ENCODE results near the gene XYLT1. TPM values are rescaled to one million over a fixed set of nuclear protein-coding genes. Genes with fewer than 3 reads are reported as not detected.

The XYLT1 gene
- total RNA-seq, 6 experiments from 2014 or later: 0.48 to 2.0 (median 0.59) TPM

DNA sequence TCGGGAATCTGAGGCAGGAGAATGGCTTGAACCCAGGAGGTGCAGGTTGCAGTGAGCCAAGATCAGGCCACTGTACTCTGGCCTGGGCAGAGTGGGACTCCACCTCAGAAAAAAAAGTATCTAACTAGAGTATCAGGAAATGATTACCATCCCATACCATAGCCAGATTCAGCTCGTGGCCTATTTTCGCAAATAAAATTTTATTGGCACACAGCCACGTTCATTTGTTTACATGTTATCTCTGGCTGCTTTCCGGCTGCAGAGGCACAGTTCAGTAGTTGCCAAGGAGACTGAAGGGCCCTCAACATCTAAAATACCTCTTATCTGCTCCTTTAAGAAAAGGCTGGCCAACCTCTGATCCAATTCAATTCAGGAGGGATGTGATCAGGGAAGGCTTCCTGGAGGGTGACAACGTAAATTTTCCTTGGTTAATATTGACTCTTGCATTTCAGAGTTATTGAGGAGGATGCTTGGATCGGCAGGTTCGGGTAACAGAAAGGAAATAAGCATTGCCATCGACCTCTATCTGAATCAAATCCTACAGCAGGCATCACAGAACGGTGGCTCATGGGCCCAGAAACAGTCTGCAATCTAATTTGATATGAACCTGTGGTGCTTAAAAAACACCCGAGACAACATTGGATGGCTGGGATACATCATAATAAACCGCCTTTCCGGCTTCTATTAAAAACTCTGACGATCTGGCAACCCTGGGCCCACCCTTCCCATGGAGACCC, 73.8 kb downstream of the XYLT1 start:
- Histone ChIP-seq H3K4me1 (no peaks in the 10 kb centered on the region), H3K9me3 (no peaks in the 10 kb centered on the region), H3K36me3 (no peaks in the 10 kb centered on the region), H3K4me3 (no peak overlapping the region), H3K27ac (no peak overlapping the region), H3K27me3 (no peaks in the 10 kb centered on the region)
- 42% methylated on average over 14 of the region's 14 CpGs for WGBS (ENCODE audit: insufficient coverage, low coverage, low lambda C conversion rate, missing lambda C conversion rate)
- no peak for TF ChIP-seq POLR2A (IDR thresholded peaks at IDR 0.05)
- TF ChIP-seq, protein P1, sequence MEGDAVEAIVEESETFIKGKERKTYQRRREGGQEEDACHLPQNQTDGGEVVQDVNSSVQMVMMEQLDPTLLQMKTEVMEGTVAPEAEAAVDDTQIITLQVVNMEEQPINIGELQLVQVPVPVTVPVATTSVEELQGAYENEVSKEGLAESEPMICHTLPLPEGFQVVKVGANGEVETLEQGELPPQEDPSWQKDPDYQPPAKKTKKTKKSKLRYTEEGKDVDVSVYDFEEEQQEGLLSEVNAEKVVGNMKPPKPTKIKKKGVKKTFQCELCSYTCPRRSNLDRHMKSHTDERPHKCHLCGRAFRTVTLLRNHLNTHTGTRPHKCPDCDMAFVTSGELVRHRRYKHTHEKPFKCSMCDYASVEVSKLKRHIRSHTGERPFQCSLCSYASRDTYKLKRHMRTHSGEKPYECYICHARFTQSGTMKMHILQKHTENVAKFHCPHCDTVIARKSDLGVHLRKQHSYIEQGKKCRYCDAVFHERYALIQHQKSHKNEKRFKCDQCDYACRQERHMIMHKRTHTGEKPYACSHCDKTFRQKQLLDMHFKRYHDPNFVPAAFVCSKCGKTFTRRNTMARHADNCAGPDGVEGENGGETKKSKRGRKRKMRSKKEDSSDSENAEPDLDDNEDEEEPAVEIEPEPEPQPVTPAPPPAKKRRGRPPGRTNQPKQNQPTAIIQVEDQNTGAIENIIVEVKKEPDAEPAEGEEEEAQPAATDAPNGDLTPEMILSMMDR (IDR thresholded peaks at IDR 0.05): no peak
- ATAC-seq (peak; percentile 69 to 79 (median 78)), DNase-seq (no peak)
- intact Hi-C loops (cut with DNase I): no loop called here

DNA sequence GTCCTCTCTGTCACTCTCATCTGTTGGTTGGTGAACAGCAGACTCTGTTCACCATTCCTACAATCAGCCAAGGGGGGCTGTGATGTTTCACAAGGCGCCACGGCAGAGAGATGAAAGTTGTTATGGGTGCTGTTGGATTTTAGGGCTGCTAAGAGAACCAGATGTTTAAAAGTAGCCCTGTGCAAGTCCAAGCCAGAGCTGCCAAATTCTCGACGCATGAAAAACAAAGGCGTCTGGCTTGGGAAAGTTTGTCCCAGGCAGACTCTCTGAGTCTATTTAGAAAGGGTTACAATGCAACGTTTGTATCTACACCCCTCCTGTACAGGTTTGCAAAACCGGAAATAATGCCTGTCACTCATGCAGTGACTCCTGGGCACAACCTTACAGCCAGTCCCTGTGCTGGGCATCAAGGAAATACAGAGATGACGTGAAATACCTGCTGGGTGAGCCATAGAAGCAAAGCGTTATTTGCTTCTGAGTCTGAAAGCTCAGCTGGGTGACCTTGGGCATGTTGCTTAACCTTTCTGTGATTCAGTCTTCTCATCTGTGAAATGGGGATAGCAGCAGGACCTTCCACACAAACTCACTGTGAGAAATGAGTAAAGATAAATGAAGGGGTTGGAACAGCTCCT, 74.8 kb downstream of the XYLT1 start:
- Histone ChIP-seq H3K36me3 (no peaks in the 10 kb centered on the region), H3K9me3 (no peaks in the 10 kb centered on the region), H3K27me3 (no peaks in the 10 kb centered on the region), H3K27ac (no peak overlapping the region), H3K4me1 (no peaks in the 10 kb centered on the region), H3K4me3 (no peak overlapping the region)
- TF ChIP-seq, protein P1 (IDR thresholded peaks at IDR 0.05): no peak
- ATAC-seq (no peak), DNase-seq (no peak)
- intact Hi-C loops (cut with DNase I): no loop called here
- WGBS (ENCODE audit: insufficient coverage, low coverage, low lambda C conversion rate, missing lambda C conversion rate): 33% methylated on average over 6 of the region's 9 CpGs

DNA sequence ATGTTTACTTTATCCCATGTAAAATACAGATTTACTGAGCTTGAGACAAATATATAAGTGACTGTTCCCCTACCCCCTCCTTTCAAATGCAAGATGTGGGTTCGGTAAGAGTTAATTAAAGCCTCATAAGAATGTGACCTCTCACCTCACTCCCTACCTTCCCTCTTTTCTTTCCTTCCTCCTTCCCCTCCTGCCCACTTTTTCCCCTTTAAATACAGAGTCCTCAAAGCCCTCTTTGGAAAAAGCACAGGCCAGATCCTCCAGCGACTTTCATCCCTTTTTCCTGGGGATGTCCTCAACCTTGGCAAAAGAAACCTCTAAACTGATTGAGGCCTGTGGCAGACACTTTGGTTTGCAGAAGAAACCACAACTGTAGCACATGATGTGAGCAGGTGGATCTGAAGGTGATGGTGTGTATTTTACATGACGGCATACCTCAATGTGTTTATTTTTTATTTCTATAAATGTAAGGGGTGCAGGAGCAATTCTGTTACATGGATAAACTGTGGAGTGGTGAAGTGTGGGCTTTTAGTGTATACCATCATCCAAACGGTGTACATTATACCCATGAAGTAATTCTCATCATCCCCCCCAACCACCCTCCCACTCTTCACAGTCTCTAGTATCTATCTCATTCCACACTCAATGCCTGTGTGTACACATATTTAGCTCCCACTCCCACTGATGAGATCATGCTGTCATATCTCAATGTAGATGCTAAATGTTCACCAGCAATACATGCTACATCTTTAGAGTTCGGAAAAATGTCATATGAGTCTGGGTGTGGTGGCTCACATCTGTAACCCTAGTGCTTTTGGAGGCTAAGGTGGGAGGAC, 77.7 kb downstream of the XYLT1 start:
- no peak for TF ChIP-seq POLR2A (IDR thresholded peaks at IDR 0.05)
- TF ChIP-seq, protein P1 (IDR thresholded peaks at IDR 0.05): no peak
- H3K36me3 ChIP-seq: no peaks in the 10 kb centered on the region
- H3K27me3 ChIP-seq: no peaks in the 10 kb centered on the region
- intact Hi-C loops (cut with DNase I): no loop called here
- no peaks in the 10 kb centered on the region for H3K9me3 ChIP-seq
- WGBS (ENCODE audit: insufficient coverage, low coverage, low lambda C conversion rate, missing lambda C conversion rate): 51% methylated on average over 5 of the region's 5 CpGs
- DNase-seq (no peak), ATAC-seq (no peak)
- no peak overlapping the region for H3K4me3 ChIP-seq
- H3K27ac ChIP-seq: no peak overlapping the region
- H3K4me1 ChIP-seq: no peaks in the 10 kb centered on the region

DNA sequence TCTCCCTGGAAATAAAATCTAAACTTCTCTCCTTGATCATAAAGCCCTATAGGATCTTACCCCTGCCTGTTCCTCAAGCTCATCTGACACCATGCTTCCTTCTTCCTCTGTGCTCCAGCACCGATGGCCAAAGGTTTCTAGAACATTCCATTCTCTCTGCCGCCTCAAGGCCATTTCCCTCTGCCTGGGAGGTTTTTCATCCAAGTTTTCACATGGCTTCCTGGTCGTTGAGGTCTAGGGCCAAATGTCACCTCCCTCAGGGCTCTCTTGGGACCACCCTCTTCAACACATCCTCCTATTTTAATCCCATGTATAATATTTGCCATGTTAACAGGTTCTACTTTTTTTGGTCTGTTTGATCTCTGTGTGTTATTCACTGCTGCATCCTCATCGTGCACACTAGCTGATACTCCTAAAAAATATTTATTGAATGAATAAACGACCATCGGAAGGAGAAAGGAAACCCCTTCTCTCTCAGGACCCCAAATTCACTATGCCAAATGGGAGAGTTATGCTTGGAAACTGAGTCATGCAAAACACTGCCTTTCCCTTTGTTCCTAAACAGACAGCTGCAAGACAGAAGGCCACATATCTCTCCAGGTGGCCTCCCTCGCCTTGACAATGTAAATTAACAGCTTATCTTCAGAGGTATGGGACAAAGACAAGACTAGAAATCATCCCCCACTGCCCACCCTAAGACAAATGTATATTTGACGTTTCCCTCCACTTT, 78.5 kb downstream of the XYLT1 start:
- intact Hi-C loops (cut with DNase I): no loop called here
- TF ChIP-seq POLR2A (IDR thresholded peaks at IDR 0.05): no peak
- TF ChIP-seq, protein P1 (IDR thresholded peaks at IDR 0.05): no peak
- ATAC-seq (no peak), DNase-seq (no peak)
- no peaks in the 10 kb centered on the region for H3K9me3 ChIP-seq
- H3K4me3 ChIP-seq: no peak overlapping the region
- no peak overlapping the region for H3K27ac ChIP-seq
- 36% methylated on average over 7 of the region's 8 CpGs for WGBS (ENCODE audit: insufficient coverage, low coverage, low lambda C conversion rate, missing lambda C conversion rate)
- no peaks in the 10 kb centered on the region for H3K4me1 ChIP-seq
- no peaks in the 10 kb centered on the region for H3K36me3 ChIP-seq
- H3K27me3 ChIP-seq: no peaks in the 10 kb centered on the region
